Activated CD4-positive, alpha-beta T cell treated with anti-CD3 and anti-CD28 coated beads, Interleukin-2, amount 50 U/mL, for 48 hours (primary cell): Measurements from ENCODE around the gene HOXD9.

Experiments used
- DNase-seq, 2 experiments: peaks; one replicate each; pipeline ENCODE4 v3.0.0-alpha.2; 2020

HOXD9 gene

DNA sequence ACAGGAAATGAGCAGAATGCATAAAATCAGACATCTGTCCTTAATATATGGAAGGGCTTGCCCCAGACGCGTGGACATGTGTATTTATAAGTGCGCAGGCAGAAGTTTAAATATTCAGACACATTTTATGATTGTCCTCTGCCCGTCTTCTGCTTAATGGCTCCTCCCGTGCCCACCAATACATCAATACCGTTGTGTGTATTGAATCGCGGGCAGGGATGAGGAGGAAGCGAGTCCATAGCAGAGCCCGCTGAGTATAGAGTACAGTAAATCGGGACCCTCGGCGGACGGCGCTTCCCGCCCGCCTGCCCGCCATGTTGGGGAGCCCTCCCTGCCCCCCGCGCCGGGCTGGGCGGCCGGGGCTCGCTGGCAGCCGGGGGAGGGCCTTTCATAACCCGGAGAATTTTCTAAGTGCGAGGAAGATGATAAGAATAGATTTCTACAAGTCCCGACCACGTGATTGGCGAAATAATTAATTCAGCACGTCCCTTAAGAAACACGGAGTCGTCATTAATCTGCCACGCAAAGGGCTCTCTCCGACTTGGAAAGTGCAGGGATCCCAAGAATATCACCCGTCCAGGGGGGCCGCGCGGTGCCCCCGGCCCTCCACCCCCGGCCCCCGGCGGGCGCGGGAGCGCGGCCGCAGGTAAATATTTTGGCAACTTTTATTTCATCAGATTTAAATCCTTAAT is 34.4 kb downstream of the HOXD9 start, which contains the start of gene HOXD3:
Gene HOXD3 (plus strand): TSS at position 501 of the 692 bp plus-strand sequence. CDS start 11,808 bp downstream, outside the sequence.
- DNase-seq: no peak

DNA sequence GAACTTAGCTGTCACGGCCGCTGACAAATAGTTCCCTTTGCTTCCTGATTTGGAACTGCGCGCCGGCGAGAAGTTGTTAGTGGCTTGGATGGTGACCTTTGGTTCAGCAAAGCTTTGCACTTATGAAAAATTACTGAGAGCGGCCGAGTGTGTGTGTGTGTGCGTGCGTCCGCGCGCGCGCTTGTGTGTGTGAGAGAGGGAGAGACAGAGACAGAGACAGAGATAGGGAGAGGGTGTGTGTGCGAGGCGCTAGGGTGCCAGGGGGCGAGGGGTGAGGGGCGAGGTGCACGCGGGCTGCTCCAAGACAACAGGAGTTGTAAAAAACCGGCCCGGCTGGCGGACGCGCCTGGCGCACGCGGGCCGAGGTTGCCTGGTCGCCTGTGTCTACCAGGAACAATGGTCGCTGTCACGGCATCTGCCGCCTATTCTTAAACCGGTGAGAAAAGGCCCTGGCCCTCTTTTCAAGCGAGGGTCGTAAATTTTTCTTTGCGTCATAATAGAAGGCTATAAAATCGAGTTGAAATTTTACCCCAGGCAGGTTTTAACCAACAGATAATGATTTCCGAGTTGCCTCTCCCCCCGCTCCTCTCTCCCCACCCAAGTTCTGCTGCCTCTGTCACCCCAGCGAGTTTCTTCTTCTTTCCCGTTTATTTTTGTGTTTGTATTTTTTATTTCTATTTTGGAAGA is 35.1 kb downstream of the HOXD9 start:
- DNase-seq: no peak

DNA sequence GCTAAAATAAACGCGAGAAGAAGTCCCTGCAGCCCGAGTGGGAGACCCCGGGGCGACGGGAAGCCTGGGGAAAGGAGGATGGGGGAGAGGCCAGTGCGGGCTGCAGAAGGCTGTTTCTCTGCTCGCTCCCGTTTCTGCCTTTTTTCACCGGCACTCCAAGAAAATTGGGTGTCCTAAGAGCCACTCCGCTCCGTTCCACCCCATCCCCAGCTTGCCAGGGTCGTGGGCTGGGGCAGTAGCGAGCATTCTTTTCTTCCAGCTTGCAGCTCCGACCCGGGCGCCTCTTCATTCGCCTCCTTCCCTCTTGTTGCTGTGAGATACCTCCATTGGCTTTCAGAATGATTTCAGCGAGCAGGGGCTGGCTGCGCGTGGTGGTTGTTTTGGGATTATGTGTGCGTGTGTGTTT is 35.7 kb downstream of the HOXD9 start:
- DNase-seq: no peak

DNA sequence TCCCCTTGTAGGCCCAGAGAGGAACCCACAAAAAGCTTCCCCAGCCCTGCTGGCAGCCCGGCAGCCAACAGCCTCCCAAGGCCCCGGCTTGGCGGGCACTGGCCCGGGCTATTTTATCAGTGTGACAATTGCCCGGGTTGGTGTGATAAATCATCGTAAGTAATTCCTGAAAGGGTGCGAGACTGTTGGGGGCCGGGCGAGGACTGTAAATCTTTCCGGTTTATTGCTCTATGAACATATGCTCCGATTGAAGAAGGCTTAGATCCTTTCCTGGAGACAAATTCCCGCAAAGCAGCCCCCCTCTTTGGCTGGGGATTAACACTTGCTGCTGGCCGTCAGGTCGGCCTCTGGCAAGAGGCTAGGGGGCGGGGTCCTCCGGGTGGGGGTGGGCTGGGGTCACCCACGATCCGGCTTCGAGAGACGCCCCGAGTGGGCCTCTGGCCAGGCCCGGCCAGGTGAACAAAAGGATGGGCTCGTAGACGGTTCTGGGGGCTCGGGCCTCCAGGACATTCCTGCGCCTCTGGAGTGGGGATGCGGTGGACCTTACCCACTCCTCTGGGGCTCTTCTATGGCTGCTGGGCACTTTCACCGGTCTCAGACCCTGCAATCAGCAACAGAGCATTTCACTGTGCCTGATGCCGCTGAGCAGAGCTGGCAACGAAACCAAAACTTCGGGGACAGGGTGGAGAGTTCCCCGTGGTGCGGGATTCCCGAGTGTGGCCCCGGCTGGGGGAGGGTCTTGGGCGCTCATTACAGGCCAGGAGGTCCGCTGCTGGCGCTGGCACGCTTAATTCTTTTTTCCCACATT is 36.5 kb downstream of the HOXD9 start:
- DNase-seq: no peak

DNA sequence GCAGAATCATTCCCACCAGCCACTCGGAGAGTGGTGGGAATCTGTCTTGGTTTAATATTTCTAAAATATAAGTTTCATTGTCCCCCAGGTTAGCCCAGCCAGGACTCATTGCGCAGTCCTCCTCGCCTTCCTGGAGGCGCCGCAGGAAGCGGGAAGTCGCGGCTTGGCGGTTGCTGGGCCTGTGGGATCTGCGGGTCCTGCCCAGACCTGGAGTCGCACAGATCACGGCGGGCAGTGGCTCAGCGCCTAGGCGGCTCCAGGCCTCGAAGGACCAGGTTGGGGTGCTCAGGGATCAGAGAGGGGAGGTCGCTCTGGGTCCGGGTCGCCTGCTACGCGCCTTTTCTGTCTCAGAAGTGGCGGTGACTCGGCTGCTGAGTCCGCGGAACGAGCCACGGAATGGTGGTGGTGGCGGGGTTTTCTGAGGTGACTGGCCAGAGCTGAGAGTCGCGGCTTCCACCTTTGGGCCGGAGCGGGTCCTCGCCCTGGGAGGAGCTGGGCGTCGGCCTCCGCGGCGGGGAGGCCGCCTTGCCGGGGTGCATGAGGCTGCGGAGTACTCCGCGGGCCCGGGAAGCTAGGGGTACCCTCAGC is 37.2 kb downstream of the HOXD9 start:
- no peak for DNase-seq

DNA sequence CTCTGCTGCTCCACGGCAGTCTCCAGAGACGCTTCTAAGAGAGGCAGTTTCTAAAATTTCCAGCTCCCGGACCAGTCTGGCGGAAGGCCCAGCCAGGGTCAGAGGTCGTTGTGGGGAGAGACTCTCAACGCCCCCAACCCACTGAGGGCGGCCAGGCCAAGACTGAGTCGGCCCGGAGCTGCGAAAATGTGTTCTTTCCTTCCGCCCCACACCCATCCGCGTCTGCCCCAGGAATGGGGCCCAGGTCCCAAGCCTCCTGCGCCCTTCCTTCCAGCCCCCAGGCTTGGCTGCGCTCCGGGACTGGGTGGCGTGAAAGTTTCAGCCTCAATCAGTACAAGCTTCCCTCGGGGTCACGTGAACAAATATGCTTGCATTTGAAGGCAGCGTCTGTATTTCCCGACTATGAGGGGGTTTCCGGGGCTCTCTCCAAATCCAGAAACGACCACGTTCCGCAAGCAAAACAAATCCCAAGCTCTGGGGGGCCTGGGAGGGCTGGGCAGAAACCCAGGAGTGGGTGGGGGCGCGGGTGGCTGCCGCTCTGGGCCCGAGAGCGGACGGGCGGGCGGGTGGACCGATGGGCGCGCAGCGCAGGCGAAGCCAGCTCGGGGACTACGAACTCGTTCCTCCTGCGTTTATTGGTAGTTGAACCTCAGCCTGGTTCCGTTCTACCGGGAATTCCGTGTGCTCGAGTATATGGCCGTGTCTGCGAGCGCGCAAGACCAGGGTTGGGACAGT is 37.9 kb downstream of the HOXD9 start:
- no peak for DNase-seq

DNA sequence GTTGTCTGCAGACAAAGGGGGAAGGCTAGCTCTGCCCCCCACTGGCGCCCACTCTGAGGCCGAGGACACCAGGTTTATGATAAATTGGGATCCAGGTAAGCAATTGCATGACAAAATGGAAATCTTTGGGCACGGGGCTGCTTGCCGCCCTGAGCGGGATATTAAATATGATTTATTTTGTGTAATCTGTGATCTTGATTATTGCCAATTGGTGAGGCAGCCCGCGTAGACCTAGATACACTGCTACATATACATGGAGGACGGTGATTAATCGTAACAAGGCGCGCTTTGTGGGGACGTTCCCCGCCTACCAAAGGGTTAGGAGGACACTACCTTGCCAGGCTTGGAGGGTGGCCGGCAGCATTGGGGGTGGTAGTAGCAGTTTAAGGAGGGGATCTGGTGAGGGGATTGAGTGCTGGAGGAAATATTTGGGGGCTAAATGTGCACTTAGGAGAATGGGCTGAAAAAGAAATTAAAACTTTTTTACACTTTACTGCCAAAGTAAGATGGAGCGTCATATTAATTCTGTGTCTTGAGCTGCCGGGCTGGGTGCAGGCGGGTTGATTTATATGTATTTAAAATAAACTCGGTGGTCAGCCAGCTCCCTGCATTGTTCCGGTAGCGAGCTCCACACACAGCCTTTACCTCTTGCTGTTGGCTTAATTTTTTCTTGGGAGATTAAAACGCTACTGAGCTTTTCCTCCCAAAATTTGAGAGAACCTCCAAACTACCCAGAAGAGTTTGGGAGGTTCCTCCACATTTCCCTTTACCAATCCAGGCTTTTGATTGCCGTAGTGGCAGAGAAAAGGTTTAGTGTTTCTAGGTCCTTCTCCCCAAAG is 38.7 kb downstream of the HOXD9 start:
- DNase-seq: no peak

DNA sequence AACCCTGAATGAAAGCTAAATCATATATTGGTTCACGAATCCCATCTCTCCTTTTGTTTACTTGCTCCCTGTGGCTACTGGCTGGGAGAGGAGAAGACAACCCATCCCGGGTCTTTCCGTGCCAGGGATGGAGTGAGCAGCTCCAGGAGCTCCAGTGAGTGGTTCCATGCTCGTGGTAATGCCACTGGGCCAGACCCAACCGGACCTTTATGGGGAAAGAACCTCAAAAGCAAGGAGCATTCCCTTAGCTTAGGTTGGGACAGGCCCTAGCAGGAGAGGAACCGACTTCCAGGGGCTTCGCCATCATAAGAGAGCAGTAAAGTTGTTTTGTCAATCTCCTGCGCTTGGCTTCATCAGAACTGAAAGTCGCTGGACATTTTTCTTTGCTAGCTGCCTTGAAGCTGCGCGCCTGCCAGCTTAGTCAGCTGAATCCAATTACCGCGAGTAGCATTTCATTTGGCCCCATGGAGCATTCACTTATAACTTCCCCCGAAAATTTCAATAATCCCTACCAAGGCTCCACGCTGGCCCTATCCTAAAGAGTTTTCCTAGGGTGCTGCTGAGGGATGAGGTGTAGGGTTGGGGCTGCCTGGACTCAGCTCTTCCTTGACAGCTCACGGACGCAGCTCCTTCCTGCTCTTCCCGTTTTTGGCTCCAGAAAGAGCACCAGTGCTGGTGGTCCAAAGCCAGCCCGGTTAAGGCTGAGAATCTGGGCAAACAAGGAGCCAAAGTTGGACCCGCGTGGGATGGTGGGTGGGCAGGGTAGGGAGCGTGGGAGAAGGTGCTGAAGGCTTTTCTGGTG is 39.5 kb downstream of the HOXD9 start:
- no peak for DNase-seq

DNA sequence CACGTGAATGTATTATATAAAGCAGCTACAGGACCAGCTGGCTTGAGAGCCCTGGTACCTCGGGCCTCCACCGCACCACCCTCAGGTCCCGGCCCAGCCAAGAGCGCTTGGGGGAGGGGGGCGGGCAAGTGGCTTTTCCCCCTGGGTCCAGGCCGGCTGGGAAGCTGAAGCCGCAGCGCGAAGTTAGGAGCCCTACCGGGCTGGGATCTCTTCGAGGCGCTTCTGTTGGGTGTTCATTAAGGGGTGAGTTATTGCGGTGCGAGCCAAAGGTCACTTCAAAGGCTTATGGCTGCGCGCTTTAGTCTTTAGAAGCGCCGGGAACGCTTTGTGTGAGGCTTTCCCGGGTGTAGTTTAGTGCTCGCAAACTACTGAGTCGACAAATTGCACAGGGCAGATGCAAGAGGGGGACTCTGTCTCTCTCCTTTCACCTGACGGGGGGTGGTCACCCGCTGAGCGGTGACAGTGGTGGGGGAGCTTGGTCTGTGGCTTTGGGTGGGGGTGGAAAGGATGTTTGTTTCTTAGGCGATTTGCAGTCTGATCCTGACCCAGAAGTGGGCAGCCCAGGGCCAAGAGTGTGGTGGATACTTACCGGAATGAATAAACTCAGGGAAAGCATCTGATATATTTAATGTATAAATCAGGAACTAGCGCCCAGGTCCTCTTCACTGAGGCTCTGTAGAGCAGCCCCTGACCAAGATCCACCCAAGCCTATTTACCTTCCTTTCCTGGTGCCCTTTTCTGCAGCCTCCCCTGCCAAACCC is 40.6 kb downstream of the HOXD9 start:
- no peak for DNase-seq

DNA sequence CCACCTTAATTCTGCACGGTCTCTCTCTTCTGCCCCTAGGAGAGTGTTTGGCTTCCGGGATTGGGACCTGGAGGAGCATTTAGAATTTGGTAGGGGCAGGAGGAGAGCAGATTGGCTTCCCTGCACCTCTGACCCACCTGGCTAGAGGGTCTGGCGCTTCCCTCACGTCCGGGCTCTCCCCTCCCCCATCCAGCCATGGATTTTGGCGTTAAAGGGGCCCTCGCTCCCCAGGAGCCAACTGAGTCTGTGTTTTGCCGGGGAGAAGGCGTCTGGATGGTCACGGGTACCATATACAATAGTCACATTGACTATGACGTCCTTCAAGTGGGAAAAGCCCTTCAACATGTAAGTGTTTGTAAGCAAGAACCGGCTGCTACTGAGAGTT is 41.1 kb downstream of the HOXD9 start:
- DNase-seq: no peak

DNA sequence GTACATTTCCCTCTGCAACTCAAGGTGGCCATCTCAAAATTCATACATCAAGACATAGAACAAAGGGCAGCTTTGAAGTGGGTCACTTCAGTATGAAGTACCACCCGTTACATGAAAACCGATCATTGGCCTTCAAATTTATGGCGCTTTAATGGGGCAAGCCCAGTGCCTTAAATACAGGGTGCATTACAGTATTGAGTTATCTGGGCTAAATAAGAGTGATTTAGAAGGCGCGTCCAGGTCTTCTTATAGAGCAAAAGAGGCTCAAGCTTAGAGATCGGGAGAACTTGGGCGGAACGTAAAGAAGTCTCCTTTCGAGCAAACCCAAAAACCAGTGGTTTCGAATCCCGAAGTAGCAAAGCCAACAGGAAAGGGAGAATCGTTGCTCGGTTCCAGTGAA is 41.7 kb downstream of the HOXD9 start:
- DNase-seq: no peak

DNA sequence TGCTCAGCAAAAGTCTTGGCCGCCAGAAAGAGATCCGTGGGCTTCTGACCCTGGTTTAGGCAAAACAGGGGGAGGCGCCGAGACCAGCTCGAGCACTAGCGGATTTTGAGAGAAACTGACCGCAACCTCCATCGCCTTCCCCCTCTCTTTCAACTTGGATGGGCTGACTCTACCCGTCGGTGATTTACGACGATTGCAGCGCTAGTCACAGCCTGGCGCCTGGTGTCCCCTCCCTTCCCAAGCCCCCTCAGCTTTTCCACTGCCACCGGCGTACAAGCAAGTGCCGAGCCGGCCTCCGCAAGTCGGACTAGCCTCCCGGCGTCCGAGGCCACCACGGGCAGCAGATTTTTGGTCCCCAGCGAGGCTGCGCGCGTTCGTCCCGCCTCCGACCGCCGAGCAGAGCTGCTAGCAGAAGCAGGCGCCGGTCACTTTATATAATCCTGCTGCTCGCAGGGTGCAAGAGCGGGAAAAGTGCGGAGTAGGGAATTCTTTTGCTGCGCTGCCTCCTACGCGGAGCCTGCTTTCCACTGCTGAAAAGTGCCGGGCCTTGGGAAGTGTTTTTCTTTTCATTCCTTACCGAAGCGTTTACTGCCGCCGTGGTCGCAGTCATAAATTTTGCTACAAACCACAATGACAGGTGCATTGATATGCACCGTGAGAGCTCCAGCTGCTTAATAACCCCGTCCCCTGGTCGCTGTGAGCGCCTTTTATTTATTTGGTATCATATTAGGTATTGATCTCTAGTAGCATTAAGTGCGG is 42.3 kb downstream of the HOXD9 start:
- no peak for DNase-seq

DNA sequence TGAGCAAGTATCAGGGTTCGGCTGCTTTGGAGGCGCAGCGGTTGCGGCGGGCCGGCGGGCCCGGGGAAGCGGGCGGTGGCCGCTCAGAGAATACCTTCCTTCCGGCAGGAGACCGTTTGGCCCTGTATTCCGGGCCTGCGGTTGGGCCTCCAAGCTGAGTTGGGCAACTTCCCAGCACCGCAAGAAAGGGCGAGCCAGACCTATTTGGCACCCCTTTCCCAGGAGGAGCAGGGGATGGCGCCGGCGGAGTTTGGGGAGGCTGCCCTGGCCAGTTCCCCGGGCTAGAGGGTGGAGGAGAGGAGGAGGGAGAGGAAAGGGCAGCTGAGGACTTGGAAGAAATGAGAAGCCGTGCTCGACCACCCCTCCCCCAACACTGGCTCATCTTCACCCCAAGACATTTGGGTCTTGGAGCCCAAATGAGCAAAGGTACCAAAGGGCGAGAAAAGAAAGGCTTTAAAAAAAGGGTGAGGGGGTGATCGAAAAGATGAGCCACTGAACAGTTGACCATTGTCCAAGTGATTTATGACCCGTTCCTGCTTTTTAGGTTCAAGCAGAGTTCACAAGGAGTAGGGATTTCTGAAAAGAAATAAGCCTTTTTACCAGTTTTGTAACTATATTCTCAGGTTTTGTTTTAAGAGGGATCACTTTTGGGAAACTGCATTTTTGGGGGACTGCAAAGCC is 43.0 kb downstream of the HOXD9 start:
- DNase-seq: no peak

DNA sequence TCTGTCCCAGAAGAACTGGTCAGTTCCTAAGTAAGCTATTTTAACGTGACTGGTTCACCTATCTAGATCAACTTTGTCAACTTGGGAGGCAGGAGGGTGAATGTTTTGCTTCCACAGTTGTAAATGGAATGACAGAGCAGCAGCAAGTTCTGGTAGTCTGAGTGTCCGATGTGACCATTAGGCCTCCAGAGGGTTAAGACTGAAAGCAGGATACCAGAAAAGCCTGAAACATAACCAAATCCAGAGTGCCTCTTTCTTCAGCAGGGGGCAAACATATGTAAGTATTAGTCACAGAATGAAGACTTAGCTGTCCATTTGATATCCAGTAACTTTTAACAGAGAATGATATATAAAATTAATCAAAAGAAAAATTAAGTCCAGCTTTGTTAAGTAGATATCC is 43.8 kb downstream of the HOXD9 start:
- no peak for DNase-seq

DNA sequence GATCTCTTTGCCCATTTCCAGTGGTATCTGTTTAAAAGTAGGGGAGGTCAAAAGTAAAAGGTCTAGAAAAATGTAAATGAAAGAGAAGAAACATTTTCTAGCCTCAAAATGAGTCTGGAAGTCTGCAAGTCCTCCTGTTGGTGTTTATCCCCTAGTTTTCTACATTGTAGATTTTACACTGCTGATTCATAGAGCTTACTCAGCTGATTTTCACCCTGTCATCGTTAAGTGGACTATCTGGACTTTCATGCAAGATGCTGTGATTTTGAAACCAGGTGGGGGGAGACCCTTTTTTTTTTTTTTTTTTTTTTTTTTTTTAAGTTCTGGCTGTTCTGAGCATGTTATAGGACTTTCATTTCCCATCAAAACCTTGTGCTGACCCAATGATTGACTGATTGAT is 44.9 kb downstream of the HOXD9 start:
- no peak for DNase-seq

DNA sequence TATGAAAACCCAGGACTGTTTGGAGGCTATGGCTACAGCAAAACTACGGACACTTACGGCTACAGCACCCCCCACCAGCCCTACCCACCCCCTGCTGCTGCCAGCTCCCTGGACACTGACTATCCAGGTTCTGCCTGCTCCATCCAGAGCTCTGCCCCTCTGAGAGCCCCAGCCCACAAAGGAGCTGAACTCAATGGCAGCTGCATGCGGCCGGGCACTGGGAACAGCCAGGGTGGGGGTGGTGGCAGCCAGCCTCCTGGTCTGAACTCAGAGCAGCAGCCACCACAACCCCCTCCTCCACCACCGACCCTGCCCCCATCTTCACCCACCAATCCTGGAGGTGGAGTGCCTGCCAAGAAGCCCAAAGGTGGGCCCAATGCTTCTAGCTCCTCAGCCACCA is 46.7 kb downstream of the HOXD9 start:
- DNase-seq: no peak

DNA sequence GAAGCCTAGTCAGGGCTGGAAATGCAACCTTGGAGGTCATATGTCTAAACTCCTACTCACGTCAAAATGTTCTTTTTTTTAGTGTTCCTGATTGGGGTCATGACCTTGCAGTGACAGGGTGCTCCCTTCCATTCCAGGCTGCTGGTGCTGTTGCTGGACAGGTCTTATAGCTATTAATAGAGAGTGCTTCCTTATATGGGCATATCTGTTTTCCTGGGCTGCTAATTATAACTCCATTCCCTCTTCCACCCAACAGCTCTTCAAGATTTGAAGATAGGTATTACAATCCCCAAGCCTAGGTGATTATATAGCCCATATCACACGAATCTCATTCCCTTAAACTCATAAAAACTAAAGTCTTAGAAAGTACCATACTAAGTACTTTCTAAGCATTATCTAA is 47.2 kb downstream of the HOXD9 start:
- DNase-seq: no peak

DNA sequence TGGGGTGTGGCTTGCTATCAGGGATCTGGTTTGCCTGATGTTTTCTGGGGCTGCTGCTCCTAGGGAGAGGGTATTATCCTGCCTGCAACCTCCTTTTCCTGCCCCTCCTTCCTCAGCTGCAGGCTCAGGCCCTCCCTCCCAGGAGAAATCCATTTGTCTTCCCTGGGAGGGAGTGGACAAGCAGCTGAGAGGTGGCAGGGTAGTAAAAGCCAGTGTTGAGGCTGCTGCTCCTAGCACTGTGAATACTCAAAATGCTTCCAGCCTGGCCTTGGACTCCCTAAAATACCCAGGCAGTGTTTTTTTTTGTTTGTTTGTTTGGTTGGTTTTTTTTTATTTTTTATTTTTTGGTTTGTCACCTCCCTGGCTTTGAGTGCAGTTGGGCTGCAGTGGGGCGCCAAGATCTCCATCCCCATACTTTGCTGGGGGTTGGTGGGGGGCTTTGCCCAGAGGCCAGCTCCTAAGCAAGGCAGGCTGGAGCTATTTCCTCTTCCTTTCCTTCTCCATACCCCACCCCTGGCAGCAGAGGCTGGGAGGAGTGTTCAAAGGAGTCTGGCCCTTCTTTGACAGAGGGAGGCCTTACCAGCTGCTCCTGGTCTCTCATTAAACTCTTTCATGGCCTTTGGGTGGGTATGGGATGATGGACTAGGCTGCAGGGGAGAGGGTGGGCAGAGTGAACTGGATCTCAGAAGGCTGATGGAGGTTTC is 48.2 kb downstream of the HOXD9 start:
- no peak for DNase-seq
